NCI-H2107 treated with DMSO at 0.1 percent for 48 hours (cell line): ENCODE data around the gene PHAF1.

ENCODE experiments used
- DNase-seq: peaks from one replicate; lab custom pipeline; 2025; ENCODE audit not compliant: unreplicated experiment; lab: John Stamatoyannopoulos, UW

PHAF1 gene

DNA sequence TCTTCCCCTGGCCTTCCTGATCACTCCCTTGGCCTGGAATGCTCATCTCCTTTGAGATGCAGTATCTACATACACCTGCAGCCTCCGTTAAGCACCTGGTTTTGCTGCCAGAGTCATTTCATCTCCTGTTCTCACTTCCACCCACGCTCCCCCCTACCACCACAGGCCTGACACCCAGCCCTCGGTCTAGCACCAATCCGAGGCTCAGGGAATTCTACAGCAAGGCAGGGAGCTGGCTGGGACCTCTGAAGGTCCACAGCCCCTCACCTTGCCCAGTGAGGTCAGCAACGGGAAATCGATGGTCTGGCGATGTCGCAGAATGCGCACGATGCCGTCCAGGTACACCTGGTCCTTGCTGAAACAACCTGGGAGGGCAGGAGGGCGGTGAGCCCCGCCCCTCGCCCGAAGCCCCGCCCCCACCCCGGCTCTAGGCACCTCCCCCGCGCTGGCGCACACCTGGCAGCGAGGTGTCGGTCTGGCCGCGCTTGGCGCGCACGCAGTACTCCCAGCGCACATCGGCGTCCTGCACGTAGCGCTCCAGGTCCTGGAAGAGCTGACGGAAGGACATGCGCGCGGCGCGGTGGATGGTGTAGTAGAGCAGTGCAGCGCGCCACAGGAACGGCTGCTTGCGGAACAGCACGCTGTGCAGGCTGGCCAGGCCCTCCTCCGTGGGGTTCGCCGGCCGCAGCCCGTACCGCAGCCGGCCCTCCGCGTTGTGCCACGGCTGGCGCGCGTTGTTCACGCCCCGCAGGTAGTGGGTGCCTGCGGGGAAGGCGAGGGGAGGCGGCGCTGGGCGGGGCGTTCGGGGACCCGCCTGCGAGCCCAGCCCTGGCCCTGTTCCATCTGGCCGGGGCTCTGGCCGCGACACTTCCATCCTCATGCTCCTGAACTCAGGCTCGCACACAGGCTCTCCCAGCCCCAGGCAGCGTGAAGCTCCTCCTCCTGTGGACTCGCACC is 68.3 kb downstream of the PHAF1 start:
- DNase-seq, result peak; percentile 58

DNA sequence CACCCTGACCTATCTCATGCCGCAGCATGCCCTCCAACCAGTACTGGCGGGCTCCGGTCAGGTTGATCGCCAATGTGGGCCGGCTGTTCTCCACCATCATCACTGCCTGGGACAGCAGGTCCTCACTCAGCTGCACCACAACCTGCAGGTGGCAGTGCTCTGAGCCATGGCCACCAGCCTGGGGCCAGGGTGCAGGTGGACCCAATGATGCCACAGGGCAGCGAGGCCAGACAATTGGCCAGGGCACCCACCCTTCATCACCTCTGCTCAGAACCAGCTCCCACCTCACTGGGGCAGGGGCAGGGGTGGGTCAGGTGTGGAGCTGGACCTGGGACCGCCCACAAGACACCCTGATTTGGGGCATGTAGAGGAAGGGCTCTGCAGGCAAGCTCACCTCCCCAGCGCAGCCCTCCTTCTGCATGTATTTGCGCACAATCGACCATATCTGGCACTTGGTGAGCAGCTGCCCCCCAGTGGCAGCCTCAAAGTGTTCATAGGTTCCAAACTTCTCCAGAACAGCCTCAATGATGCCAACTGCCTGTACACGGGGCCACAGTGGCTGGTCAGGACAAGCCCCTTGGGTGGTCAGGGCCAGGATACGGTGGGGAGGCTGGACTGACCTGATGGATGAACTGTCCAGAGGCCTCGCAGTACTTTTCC is 69.8 kb downstream of the PHAF1 start:
- no peak for DNase-seq

DNA sequence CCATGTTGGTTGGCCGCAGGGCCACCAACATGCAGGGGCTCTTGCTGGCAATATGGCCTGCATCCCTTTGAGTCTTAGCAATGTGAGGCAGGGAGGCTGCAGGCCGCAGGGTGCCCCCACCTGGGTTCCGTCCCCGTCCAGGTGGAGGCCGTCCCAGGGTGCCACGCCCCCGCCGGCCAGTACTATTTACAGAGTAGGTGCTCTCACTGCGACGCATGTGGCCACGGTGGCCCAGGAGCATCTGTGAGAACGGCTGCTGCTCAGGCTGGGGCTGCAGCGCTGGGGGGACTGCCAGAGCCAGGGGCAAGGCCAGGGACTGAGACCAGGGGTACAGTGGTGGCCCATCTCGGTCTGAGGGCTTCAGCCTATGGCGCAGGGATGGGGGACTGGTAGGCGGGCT is 70.4 kb downstream of the PHAF1 start:
- DNase-seq, result no peak

- DNase-seq, result no peak
Observed at GRCh38 chr16:67181346-67181745, 71.6 kb downstream of the PHAF1 start.

DNA sequence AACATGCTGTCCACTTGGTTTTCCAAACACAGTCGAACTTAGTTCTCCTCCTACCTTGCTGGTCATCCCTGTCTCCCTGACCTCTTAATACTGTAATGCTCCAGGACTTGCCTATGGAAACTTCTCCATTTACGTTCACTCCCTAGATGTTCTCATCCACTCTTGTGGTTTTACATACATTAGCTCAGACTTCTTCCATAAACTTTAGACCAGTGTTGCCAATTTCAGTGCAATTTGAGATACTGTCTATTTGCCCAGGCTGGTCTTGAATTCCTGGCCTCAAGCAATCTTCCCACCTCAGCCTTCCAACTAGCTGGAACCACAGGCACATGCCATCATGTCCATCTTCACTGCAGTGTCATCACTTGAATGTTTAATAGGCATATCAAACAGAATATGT is 72.5 kb downstream of the PHAF1 start:
- no peak for DNase-seq

GRCh38 chr16:67183284-67183626 is 73.5 kb downstream of the PHAF1 start:
- no peak for DNase-seq

DNA sequence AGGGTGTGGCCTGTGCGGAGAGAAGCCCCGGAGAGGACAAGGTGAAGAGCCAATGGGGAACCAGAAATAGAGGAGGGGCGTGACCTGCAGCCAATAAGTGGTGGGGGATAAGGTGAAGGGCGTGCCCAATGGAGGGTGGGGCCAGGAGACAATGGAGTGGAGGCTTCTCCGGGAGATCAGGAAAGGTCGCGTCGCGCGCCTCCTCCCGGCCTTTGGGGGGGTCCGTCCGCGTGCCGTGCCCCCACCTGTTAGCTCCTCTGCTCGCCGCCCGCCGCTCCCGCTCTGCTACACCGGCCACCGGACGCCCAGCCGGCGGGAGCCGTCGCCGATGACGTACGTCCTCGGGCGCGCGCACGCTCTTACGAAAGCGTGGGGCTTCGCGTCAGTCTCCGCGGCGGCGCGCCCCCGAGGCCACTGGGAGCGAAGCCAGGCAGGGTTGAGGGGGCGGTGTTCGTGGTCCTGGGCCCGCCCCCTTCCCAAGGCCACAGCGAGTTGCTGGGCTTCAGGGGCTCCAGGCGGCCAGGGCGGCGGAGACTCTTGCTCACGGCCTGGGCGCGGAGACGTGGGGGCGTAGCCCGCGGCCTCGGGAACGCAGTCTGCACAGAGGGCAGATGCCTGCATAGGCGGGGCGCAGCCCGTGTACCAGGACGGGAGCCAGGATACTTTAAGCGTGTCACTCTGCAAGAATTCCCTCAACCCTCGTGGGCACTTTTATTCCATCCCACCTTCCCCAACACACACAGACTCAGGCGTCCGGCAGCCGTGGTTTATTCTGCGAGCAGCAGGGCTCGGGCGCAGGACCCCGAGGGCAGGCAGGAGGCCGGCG is 74.1 kb downstream of the PHAF1 start, which contains the start of gene MATCAP1:
Gene MATCAP1, minus strand, starts transcription at position 337 of the 826 bp plus-strand sequence. CDS start 3,353 bp downstream, outside the sequence.
- peak; percentile 98 for DNase-seq

DNA sequence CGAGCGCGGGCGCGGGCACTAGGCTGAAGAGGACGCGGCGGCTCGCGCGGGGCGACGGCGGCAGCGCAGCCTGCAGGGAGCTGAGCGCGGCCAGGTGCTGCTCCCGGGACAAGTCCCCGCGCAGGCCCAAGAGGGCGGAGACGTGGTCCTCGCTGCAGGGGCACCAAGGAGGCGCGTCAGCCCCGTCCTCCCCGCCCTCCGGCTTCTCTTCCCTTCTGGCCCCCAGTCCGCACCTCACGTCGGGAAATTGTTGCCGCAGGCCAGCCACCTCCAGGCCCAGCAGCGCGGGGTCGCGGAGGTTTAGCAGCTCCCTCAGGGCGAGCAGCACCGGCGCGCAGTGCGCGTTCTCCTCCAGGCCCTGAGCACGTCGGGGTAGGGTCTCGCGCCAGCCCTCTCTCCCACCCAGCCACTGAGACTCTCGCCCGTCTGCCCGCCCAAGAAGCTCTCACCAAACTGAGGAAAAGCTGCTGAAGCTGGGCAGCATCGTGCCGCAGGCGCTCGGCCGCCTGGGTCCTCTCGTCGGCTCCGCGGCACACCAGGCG is 74.8 kb downstream of the PHAF1 start:
- peak; percentile 61 for DNase-seq

GRCh38 chr16:67184995-67185650 is 75.4 kb downstream of the PHAF1 start:
- DNase-seq, result peak; percentile 36

GRCh38 chr16:67185651-67186134 is 76.0 kb downstream of the PHAF1 start:
- DNase-seq, result no peak

DNA sequence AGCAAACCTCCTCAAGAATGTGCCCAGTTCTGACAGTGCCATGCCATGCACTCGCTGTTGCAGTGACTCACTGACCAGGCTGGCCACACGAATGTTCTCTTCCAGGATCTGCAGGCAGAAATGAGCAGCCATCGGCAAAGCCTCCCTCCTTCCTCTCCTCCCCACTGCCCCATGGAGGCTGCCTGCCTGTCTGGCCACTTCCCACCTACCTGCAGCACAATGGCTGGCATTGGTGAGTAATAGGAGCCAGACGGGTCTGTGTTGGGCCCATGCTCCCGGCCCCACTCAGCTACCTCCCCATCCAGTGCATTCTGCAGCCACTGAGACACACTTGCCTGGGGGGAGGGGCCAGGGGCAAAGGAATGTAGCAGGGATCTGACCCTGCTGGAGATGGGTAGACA is 76.8 kb downstream of the PHAF1 start:
- DNase-seq, result no peak

DNA sequence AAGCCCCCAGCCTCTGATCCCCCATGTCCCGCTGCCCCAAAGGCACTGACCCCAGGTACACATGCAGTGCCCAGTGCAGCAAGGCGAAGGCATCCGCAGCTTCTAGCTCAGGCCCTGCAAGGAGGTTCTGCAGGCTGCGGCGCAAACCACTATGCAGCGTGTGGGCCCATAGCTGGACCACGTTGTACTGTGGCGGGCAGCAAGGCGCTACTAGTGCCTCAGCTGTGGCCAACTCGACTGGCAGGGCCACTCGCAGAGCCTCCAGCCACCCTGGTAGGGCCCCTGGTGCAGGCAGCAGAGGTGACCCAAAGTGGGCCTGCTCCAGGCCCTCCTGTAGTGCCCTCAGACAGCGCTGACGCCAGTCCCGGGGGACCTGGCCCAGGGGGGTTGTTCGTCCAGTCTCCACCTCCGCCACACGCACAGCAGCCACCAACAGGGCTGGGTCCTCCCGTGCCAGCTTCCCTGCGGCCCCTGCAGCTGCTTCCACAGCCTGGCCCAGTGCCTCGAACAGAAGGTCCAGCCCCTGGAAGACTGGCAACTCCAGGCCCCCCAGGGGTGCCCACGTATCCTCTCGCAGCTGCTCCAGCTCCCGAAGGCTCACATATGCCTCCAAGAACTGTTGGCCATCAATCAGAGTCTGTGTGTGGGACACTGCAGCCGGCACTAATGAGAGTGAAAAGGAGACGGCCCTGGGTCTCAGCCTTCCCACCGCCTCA is 77.6 kb downstream of the PHAF1 start:
- no peak for DNase-seq

DNA sequence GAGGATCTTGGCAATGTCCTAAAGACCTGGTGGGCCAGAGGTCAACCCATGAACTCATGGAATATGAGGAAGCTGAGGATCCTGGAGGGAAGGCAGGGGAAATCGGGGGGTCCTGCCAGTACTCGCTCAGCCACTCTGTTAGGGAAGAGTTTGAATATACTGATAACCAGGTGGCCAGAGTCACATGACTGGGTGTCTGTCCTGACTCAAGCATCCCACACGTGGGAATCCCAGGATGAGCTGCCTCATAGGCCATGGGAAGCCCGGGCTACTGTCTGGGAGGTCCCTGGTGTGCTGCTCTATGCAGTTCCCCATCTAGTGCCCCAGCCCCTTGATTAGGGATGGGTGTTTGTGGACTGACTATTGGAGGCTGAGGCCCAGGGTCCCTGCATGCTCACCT is 78.6 kb downstream of the PHAF1 start:
- no peak for DNase-seq

DNA sequence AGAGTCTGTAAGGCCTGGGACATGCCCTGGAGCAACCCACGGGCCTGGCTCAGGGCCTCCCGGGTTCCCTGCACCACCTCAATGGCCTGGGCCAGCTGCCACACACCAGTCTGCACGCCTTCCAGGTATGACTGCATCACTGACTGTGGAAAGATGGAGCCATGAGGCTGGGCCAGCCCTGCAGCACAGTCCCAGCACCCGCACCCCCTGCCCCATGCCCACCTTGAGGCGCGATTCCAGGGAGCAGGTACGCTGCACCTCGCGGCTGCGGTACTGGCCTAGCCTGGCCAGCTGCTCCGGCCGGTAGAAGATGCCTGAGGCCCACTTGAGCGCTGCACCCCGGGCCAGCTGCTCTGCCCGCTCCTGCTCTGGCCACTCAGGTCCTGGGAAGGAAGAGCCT is 79.1 kb downstream of the PHAF1 start:
- no peak for DNase-seq

- DNase-seq, result no peak
Observed at GRCh38 chr16:67190041-67190440, 80.3 kb downstream of the PHAF1 start, which contains the start of gene EXOC3L1. Gene EXOC3L1, minus strand, starts transcription at chr16:67190136. Its CDS starts 460 bp downstream, at chr16:67189676.

GRCh38 chr16:67190448-67191399 is 81.0 kb downstream of the PHAF1 start:
- no peak for DNase-seq

DNA sequence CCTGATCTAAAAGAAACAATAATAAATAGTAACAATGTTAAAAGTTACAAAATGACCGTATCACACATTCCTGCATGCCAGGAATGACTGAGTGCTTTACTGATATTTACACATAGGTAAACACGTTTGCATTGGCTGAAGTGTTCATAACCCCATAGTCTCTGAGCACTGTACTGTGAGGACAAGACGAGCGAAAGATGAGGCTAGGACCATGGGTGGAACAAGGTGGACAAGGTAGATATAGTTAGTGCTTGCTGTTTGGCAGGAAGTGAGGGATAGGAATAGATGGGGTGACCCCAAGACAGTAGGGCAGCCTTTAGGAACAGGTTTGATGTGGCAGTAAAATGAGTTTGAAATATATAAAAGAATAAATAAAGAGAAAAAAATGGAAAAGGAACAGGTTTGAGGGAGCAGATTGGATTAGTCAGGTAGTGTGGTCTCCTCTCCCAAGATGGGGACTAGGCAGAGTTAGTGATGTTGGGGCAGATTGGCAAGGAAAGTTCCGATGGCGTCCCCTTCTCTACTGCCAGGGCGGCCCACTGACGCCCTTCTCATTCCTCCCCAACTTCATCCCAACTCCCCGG is 81.8 kb downstream of the PHAF1 start:
- DNase-seq, result no peak

- peak; percentile 62 for DNase-seq
Observed at GRCh38 chr16:67191995-67192681, 82.4 kb downstream of the PHAF1 start, which contains the start of gene E2F4. Gene E2F4, plus strand, starts transcription at chr16:67192155. Its CDS starts 73 bp downstream, at chr16:67192228.
